ENCODE data around the gene BMPR2.

- TF ChIP-seq EZH2 (IDR thresholded peaks at IDR 0.05; ENCODE audit: borderline replicate concordance, insufficient read depth, low read depth, low read length, poor library complexity, severe bottlenecking) (no peak), CTCF (IDR thresholded peaks at IDR 0.05) (no peak)
Measured at GRCh38 chr2:202405798-202406197, 29.7 kb downstream of the BMPR2 start.
